Duodenal mucosa (tissue), 2 donors: Measurements from ENCODE around the gene DDX4.

ENCODE experiments used
- H3K27ac ChIP-seq: one replicate; pipeline ENCODE4 v1.7.0; 2013; ENCODE audit warnings: low read depth, low read length
- H3K27me3 ChIP-seq, 2 donors: one replicate each; pipeline ENCODE4 v1.7.0; 2013; ENCODE audit warnings: low read length in 2 of 2, control low read depth in 1 of 2; ENCODE audit not compliant: insufficient read depth in 2 of 2, control insufficient read depth in 1 of 2
- H3K36me3 ChIP-seq, 2 donors: one replicate each; pipeline ENCODE4 v1.7.0; 2013; ENCODE audit warnings: low read length in 2 of 2, control low read depth in 1 of 2; ENCODE audit not compliant: insufficient read depth in 2 of 2, control insufficient read depth in 1 of 2
- H3K4me1 ChIP-seq, 2 donors: one replicate each; pipeline ENCODE4 v1.7.0; 2013; ENCODE audit warnings: low read length in 2 of 2, control low read depth in 1 of 2; ENCODE audit not compliant: insufficient read depth in 2 of 2, control insufficient read depth in 1 of 2
- H3K4me3 ChIP-seq, 2 donors: one replicate each; pipeline ENCODE4 v1.7.0; 2013; ENCODE audit warnings: low read length in 2 of 2, low read depth in 1 of 2
- H3K9ac ChIP-seq, 2 donors: one replicate each; pipeline ENCODE4 v1.7.0; 2013; ENCODE audit warnings: low read length in 2 of 2, low read depth in 1 of 2
- H3K9me3 ChIP-seq, 2 donors: one replicate each; pipeline ENCODE4 v1.7.0; 2013; ENCODE audit warnings: low read length in 2 of 2, control low read depth in 1 of 2; ENCODE audit not compliant: control insufficient read depth in 1 of 2

DDX4 gene

DNA sequence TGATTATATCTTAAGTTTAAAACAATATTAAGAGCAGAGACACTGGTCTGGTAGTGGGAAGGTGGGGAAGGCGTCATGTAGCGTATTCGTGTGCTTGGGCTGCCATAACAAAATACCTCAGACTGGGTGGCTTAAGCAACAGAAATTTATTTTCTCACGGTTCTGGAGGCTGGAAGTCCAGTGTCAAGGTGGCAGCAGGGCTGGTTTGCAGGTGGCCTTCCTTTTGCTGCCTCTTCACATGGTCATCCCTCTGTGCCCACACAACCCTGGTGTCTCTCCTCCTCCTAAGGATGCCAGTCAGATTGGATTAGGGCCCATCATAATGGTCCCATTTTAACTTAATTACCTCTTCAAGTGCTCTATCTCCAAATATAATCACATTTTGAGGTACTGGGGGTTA lies 122.8 kb downstream of the DDX4 start:
- Histone ChIP-seq H3K9ac (no peak overlapping the region), H3K27ac (no peak overlapping the region)

GRCh38 chr5:55864606-55865541 lies 127.0 kb downstream of the DDX4 start:
- Histone ChIP-seq H3K4me3 (no peak overlapping the region), H3K36me3 (no peaks in the 10 kb centered on the region), H3K27ac (no peak overlapping the region), H3K4me1 (no peaks in the 10 kb centered on the region), H3K9me3 (no peaks in the 10 kb centered on the region), H3K27me3 (no peaks in the 10 kb centered on the region), H3K9ac (no peak overlapping the region)

More for the DNA sequence above, 122.8 kb downstream of the DDX4 start:
- Histone ChIP-seq H3K27me3 (peaks cover 0 to 5% of the 10 kb centered on the region in 2 donors), H3K36me3 (no peaks in the 10 kb centered on the region), H3K4me1 (no peaks in the 10 kb centered on the region), H3K9me3 (no peaks in the 10 kb centered on the region), H3K4me3 (no peak overlapping the region)

- H3K27ac ChIP-seq: no peak overlapping the region
These were observed 128.0 kb downstream of the DDX4 start for GRCh38 chr5:55865831-55866230.

DNA sequence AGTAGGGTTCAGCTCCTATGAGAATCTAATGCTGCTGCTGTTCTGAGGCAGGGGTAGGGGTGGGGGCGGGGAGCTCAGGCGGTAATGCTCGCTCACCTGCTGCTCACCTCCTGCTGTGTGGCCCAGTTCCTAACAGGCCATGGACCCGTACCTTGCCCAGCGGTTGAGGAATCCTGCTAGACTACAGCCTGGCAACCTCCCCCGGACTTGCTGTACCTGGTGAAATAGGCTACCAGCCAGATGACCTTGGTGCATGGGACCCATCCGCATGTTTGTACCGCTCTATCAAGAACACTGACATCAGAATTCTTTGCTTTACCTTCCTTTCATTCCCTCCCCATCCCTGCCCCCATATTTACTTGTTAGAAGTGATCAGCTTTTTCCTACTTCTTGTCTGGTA lies 128.6 kb downstream of the DDX4 start:
- no peaks in the 10 kb centered on the region for H3K4me1 ChIP-seq
- H3K27ac ChIP-seq: no peak overlapping the region
- H3K9ac ChIP-seq: no peak overlapping the region
- H3K4me3 ChIP-seq: no peak overlapping the region
- H3K9me3 ChIP-seq: no peaks in the 10 kb centered on the region
- H3K36me3 ChIP-seq: no peaks in the 10 kb centered on the region
- H3K27me3 ChIP-seq: no peaks in the 10 kb centered on the region

More at GRCh38 chr5:55865831-55866230, 128.0 kb downstream of the DDX4 start:
- Histone ChIP-seq H3K9ac (no peak overlapping the region), H3K27me3 (no peaks in the 10 kb centered on the region), H3K36me3 (no peaks in the 10 kb centered on the region), H3K4me1 (no peaks in the 10 kb centered on the region), H3K4me3 (no peak overlapping the region), H3K9me3 (no peaks in the 10 kb centered on the region)
